GM21367 (cell line): ENCODE data around the gene ZNF701.
"Not testable (repeated sequence)": the region's sequence is repeated elsewhere in the genome, so short reads cannot be mapped to it uniquely, and the experiment has no call there.

Source experiments
- ATAC-seq: cut with Tn5 transposase; IDR thresholded peaks from one replicate; pipeline ENCODE4 v1.9.1; 2021; ENCODE audit not compliant: unreplicated experiment

The ZNF701 gene

DNA sequence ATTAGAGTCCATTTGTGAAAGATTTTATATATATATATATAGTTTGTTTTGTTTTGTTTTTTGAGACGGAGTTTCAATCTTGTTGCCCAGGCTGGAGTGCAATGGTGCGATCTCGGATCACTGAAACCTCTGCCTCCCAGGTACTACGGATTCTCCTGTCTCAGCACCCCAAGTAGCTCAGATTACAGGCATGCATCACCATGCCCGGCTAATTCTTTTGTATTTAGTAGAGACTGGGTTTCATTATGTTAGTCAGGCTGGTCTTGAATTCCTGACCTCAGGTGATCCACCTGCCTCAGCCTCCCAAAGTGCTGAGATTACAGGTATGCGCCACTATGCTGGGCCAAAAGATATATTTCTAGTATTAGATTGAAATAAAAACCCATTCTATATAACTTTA lies 4.0 kb upstream of the ZNF701 start:
- no peak for ATAC-seq

DNA sequence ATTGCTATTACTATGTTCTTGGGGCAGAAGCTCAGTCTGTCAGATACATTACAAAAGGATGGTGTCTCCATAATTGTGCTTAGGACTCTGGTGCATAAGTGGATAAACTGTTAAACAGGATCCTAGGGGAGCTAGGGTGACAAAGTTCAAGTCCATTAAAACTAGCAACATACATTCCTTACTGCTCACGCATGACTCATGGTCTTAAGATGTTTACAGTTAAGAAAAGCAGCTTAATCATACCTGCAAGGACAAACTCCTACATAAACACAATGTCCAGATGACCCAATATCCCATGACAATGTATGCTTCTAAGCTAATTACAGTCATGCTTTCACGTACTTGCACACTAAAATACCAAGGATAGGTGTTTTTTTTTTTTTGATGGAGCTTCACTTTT lies 3.5 kb upstream of the ZNF701 start:
- no peak for ATAC-seq

DNA sequence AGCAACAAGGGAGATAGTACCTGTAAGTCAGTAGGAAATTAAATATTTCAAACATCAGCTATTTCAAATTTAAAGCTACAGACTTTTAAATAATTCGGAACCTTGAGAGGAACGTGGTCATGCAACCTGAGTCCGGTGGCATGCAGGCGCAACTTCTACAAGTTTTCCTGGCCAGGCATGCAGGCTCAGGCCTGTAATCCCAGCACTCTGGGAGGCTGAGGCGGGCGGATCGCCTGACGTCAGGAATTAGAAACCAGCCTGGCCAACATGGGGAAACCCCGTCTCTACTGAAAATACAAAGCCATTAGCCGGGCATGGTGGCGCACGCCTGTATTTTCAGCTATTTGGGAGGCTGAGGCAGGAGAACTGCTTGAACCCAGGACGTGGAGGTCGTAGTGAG lies 2.2 kb upstream of the ZNF701 start:
- no peak for ATAC-seq

DNA sequence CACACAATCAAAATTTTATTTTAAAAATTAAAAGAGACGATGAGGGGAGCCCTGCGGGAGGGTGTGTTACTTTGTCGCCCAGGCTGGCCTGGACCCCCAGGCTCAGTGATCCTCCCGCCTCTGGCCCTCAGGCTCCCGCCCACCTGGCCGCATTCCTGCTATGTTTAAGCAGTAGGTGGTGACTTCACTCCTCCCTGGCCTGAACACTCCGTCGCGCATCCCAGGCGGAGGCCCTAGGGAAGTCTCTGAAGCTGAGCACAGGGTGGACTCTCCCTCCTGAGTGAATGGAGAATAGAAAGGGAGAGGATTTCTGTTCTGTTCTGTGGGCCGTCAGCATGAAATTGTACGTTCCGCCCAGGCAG lies 468 bp upstream of the ZNF701 start:
- ATAC-seq: not testable (repeated sequence)

DNA sequence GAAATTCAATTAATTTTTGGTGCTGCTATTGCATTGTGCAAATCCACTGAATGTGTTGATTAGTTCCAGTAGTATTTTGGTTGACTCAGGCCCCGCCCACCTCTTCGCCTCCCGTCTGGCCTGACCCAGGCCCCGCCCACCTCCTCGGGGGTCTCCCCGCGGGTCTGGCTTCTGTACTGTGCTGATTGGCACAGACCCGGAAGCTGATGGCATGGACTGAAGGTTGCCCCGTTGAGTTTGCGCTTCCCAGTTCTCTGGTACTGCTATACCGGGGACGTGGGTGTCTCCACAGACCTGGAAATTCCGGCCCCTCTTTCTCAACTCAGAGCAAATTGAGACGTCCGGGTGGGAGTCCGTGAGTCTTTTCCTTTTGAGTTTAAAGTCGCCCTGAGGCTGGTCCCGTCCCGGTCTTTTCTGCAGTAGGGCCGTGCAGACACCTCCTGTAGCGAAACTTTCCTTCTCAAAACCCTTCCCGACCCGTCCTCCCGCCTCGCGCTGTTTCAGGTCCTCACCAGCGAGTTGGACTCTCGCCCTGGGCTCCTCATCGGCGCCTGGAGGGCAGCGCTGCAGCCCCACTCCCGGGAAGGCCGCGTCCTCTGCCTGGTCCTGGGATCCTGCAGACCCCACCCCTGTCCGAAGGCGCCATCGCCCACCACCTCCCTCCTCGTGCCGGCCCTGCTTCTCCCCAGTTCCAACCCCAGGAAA lies 14.8 kb downstream of the ZNF701 start:
- ATAC-seq: no peak

DNA sequence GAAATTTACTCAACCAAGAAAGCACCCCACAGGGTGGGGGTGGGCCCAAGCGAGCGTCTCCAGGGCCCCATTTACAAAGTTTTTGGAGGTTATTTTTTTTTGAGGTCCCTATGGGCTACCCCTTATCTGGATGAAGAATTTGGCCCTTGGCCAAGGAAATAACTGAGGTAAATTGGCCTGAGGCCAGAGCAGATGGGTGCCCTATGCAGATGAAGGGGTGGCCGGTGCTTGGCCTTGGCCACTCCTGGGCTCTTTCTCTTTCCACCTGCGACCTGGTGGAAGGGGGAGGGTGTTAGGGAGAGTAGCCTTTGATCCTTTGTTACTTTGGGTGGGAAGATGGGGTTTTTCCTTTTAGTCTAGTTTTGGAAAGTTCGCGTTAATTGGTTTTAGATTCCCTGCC lies 15.5 kb downstream of the ZNF701 start:
- no peak for ATAC-seq

DNA sequence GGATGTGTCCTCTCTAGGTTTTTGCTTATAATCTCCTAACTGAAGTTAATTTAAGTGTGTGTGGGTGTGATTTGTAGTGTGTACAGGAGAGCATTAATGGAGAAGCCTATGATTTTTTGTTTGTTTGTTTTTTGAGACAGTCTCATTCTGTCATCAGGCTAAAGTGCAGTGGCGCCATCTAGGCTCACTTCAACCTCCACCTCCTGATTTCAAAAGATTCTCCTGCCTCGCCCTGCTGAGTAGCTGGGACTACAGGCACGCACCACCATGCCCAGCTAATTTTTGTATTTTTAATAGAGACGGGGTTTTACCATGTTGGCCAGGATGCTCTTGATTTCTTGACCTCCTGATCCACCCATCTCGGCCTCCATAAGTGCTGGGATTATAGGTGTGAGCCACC lies 20.6 kb downstream of the ZNF701 start:
- ATAC-seq: no peak

DNA sequence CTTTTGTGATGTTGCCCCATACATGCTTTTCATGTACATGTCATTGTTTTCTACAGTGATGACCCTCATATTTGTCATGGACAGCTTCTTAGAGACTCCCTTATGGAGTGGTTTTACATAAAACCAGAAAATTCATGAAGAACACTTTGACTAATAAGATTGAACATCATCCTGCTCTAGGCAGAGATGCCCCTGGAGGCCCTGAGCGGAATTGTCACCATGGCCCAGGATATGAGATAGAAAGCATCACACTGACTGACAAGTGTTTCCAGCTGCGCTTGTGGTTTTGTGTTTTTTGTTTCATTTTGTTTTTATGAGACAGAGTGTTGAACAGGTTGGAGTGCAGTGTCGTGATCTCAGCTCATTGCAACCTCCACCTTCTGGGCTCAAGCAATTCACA lies 22.2 kb downstream of the ZNF701 start:
- ATAC-seq: no peak

DNA sequence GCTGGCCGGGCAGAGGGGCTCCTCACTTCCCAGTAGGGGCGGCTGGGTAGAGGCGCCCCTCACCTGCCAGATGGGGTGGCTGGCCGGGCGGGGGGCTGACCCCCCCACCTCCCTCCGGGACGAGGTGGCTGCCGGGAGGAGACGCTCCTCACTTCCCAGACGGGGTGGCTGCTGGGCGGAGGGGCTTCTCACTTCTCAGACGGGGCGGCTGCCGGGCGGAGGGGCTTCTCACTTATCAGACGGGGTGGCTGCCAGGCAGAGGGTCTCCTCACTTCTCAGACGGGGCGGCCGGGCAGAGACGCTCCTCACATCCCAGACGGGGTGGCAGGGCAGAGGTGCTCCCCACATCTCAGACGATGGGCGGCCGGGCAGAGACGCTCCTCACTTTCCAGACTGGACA lies 23.4 kb downstream of the ZNF701 start:
- not testable (repeated sequence) for ATAC-seq

DNA sequence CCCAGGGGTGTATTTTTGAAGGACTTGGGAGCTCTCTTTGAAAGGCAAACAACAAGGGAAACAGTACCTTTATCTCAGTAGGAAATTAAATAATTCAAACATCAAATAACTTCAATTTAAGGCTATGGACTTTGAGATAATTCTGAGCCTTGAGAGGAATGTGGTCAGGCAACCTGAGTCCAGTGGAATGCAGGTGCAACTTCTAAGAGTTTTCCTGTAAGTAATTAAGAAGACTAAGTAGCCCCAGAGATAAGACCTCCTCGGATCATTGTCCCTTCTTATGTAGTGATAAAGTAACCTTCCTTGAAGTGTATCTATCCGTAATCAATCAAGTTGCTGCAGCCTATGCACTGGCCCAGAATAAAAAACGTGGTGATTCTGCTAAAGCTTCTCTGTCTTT lies 29.2 kb downstream of the ZNF701 start:
- ATAC-seq: no peak

DNA sequence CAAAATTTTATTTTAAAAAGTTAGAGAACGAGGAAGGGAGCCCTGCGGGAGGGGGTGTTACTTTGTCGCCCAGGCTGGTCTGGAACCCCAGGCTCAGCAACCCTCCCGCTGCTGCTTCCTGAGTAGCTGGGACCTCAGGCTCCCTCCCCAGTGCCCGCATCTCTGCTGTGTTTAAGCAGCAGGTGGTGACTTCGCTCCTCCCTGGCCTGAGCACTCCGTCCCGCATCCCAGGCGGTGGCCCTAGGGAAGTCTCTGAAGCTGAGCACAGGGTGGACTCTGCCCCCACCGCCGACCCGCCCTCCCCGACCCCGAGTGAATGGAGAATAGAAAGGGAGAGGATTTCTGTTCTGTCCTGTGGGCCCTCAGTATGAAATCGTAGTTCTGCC lies 30.5 kb downstream of the ZNF701 start:
- no peak for ATAC-seq

DNA sequence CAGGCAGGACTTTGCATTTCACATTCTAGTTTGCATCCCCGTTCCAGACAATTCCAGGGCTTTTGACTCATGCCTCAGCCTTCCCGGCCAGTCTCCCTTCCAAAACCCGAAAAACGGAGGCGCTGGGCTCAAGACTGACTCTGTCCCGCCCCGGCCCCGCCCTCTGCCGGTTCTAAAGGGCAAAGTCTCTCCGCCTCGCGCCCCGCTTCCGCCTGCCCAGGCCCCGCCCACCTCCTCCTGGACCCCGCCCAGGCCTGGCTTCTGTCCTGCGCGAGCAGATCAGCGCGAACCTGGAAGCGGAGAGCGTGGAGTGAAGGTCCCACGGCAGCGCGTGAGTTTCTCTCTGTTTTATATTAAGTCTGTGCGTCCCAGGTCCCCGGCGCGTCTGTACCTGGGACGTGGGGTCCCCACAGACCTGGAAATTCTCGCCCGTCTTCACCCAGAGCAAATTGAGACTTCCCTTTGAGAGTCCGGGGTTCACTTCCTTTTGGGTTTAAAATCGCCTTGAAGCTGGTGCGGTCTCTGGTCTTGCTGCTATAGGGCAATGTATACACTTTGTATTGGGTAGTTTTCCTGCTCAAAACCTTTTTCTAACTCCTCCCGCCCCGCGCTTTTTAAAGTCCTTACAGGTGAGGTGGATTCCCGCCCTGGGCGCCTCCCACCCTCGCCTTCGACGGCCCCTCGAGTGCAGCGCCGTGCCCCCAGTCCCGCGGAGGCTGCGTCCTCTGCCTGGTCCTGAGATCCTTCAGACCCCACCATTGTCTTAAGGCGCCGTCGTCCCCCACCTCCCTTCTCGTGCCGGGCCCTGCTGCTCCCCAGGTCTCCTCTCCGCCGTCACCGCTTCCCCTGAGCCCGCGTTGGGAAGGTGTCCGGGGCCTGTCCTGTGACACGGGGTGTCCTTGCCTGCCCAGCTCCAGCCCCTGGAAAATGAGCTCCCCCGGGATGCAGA lies 31.2 kb downstream of the ZNF701 start:
- ATAC-seq: peak; percentile 60

DNA sequence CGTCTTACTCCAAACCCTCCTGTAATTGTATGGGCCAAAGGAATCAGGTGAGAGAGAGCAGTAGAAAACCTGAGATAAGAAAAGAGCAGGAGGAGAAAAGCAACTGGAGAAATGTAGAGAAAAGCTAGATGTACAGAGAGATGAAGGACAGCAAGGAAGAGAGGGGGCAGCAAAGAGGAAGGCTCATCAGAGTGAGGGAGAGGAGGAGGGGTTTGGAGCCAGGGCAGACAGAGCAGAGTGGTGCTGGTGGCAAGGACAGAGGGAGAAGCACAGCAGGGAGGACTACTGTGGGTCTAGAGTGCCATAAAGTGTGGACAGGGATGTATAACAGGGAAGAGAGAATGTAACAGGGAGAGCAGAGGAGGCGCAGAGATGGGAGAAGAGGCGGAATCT lies 31.9 kb downstream of the ZNF701 start:
- ATAC-seq: not testable (repeated sequence)

DNA sequence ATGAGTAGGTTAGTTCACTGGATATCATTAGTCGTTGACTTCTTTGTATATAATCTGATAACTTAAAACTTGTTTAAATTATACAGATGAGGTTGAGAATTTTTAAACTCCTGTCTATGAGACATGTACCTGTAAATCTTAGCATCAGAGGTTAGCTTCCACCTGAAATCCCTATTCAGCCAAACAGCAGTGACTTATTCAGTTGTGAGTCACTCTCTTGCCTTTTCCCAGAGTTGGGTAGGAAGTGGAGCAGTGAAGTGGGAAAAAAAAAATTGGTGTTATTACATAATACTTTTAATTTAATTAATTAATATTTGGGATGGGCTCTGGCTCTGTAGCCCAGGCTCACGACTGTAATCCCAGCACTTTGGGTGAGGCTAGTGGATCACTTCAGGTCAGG lies 32.9 kb downstream of the ZNF701 start:
- no peak for ATAC-seq

DNA sequence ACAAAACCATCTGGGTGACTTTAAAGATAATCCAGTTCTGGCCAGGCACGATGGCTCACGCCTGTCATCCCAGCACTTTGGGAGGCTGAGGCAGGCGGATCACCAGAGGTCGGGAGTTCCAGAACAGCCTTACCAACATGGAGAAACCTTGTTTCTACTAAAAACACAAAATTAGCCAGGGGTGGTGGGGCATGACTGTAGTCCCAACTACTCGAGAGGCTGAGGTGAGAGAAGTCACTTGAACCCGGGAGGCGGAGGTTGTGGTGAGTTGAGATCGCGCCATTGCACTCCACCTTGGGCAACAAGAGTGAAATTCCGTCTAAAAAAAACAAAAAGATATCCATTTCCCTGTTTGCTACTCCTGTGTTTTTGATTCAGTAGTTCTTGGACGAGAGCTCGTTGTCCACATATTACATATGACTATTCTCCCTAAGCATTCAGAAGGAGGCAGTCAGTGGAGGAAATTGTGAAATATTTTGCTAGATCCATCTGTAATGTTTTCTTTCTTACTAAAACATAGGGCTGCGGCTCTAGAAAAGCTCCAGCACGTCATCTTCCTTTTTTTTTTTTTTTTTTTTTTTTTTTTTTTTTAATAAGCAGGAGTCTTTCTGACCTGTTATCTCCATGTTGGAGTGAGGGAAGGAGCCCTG lies 33.6 kb downstream of the ZNF701 start:
- ATAC-seq: no peak

DNA sequence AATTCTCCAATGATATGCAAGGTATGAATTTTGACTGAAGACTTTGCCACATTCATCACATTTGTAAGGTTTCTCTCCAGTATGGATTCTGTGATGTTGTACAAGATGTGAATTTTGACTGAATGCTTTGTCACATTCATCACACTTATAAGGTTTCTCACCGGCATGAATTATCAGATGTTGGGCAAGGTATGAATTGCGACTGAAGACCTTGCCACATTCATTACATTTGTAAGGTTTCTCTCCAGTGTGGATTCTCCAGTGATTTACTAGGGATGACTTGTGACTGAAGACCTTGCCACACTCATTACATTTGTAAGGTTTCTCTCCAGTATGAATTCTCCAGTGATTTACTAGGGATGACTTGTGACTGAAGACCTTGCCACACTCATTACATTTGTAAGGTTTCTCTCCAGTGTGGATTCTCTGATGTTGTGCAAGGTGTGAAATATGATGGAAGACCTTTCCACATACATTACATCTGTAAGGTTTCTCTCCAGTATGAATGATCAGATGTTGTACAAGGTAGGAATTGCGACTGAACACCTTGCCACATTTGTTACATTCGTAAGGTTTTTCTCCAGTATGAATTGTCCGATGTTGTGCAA lies 43.3 kb downstream of the ZNF701 start:
- ATAC-seq: no peak

DNA sequence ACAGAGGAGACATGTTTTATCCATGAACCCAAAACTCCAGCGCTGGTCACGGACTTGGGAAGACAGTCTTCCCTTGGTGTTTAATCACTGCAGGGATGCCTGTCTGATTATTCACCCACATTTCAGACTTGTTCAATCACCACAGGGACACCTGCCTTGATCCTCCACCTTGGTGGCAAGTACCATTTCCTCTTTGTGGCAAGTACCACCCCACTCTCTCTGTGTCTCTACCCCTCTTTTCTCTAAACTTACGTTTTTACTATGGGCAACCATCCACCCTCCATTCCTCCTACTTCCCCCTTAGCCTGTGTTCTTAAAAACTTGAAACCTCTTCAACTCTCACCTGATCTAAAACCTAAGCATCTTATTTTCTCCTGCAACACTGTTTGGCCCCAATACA lies 51.3 kb downstream of the ZNF701 start:
- no peak for ATAC-seq

DNA sequence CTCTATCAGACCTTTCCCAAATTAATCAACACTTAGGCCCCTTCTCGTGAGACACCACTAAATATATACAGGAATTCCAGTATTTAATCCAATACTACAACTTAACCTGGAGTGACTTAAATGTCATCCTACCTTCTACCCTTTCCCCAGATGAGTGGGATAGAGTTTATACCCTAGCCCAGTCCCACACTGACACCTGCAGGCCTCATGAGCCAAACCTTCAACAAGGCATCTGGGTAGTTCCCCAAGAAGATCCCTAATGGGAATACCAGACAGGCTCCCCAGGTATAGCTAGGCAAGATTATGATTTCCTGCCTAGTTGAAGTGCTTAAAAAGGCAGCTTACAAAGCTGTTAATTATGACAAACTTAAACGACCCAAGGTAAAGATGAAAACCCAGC lies 52.2 kb downstream of the ZNF701 start:
- no peak for ATAC-seq

DNA sequence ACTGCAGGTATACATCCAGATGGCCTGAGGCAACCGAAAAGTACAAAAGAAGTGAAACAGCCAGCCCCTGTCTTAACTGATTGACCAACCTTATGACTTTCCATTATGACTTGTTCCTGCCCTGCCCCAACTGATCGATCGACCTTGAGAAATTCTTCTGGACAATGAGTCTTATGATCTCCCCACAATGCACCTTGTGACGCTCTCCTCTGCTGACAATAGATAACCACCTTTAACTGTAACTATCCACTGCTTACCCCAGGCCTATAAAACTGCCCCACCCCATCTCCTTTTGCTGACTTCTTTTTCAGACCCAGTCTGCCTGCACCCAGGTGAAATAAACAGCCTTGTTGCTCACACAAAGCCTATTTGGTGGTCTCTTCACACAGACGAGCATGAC lies 56.8 kb downstream of the ZNF701 start:
- no peak for ATAC-seq

DNA sequence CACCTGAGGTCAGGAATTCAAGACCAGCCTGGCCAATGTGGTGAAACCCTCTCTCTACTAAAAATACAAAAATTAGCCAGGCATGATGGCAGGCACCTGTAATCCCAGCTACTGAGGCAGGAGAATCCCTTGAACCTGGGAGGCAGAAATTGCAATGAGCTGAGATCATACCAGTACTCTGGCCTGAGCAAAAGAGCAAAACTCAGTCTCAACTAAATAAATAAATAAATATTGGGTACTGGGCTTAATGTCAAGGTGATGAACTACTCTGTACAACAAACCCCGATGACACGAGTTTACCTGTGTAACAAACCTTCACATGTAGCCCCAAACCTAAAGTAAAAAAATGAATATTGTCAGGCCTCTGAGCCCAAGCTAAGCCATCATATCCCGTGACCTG lies 57.4 kb downstream of the ZNF701 start:
- not testable (repeated sequence) for ATAC-seq

DNA sequence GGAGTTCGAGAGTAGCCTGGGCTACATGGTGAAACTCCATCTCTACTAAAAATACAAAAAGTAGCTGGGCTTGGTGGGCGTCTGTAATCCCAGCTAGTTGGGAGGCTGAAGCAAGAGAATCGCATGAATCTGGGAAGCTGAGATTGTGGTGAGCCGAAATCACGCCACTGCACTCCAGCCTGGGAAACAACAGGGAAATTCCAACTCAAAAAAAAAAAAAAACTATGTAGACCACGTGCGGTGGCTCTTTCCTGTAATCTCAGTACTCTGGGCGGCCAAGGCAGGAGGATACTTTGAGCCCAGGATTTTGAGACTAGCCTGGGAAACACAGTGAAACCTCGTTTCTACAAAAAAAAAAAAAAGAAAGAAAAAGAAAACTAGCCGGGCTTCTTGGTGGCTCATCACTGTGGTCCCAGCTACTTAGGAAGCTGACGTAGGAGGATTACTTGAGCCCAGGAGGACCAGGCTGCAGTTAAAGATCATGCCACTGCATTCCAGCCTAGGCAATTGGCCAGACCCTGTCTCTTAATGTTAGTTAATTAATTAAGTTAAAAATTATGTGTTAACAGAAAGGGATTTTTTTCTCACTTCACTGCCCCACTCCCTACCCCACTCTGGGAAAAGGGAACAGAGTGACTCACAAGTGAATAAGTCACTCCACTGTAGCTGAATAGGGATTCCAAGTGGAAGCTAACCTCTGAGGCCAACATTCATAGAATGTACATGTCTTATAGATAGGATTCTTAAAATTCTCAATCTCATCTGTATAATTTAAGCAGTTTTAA lies 65.9 kb downstream of the ZNF701 start:
- ATAC-seq: no peak
